ENCODE data around the gene ANKRD11.

The ANKRD11 gene

DNA sequence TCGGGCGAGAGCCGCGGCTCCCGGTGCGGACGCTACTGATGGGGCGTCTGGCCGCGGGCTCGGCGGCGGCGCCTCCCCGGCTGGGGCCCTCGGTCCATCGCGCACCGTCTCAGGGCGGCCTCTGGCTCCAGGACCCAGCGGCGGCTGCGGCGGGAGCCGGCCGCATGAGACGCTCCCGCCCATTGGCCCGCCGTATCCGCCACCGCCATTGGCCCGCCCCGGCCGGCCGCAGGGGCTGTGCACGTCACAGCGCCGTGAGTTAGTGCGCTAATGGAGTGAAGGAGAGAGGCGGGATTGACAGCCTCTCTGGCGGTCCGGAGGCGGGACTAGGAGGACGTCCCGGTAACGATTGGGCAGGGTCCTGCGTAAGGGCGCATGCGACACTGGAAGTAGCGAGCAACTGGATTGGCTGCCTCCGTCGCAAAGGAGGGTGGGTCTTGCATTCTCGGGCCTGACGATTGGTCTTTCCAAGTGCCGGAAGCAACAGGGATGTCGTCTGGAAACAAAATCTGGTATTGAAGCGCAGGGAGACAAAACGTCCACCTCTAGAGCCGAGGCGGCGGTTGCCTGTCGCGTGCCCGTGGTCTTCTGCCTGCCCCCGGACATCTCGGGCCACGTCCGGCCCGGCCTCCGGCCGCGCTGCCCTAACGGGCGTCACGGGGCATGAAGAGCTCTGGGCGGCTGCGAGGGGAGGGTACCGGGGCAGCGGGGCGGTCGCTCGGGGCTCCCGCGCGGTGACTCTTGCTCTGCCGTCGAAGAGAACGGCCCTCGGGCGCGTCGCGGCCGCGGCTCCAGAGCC, at the start of gene ANKRD11:
Gene ANKRD11, minus strand, starts transcription at position 123 of the 799 bp plus-strand sequence. CDS start 173,542 bp downstream, outside the sequence.
- DNase-seq = peak; percentile 100

DNA sequence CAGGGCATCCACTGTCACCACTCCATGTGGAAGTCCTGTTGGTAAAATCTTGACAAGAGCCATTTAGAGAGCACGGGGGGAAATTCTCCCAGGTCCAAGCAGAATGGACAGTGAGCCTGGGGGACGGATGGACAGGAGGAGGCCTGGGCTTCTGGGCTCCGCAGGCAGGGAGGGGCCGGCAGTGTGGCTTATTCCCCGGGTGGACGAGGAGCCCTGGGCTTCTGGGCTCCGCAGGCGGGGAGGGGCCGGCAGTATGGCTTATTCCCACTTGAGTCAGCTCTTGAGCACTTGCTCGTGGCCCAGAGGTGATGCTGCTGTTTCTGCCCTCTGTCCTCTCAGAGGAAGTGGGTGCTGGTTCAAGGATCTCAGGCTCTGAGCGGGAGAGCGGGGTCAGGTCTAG, 47.9 kb upstream of the ANKRD11 start:
- no peak for DNase-seq

- DNase-seq = no peak
Observed at GRCh38 chr16:89537549-89537925, 47.2 kb upstream of the ANKRD11 start.

GRCh38 chr16:89536886-89537548, 46.7 kb upstream of the ANKRD11 start:
- no peak for DNase-seq

GRCh38 chr16:89536371-89536770, 46.0 kb upstream of the ANKRD11 start:
- no peak for DNase-seq

GRCh38 chr16:89534252-89534756, 43.9 kb upstream of the ANKRD11 start:
- DNase-seq = peak; percentile 94

GRCh38 chr16:89531821-89532526, 41.6 kb upstream of the ANKRD11 start:
- no peak for DNase-seq

DNA sequence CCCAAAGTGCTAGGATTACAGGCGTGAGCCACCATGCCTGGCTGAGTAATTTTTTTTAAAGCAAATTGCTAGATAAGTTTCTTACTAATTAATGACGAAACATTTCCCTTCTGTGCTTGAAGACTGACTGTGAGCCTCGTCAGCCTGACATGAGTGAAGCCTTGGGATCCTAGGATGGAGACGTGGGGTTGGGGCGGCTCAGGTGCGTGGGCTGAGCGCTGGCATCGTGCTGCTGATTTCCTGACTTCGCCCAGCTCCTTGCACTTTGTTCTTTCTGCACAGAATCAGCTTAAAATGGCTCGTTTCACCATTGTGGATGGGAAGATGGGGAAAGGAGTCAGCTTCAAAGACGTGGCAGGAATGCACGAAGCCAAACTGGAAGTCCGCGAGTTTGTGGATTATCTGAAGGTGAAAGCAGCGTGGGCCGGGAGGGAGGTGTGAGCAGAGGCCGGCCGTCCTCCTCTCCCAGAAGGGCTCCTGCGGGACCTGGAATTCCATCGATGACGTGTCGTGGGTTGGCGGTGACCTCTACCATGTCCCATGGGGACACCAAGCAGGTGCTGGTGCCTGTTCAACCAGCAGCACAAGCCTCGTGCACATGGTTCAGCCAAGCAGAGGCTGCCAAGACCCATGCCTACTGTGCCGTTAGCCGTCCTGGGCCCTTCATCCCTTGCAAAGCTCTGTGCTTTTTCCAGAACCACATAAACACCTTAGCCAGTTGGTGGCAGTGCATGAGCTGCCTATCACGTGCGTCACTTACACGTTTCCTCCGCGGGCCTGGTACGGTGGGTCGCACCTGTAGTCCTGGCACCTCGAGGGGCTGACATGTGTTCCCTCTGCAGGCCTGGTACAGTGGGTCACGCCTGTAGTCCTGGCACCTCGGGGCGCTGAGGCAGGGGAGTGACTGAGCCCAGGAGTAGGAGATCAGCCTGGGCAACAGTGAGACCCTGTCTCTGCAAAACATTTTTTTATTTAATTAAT, 40.3 kb upstream of the ANKRD11 start:
- DNase-seq = no peak

DNA sequence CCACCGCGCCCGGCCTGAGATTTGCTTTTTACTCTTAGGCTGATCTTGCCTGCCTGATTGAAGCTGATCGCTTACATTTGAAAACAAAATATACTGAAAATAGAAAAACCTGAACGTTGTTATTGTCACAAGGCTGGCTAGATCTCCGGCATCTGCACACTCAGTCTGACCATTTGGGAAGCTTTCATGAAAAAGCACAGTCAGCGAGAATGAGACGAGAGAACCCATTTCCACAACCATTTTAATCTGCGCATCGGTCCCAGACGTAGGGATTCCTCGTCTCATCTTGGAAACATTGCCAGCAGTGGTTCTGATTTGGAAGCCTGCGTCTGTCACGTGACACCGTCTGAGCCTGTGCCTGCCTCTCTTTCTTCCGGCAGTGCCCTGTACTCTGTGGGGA, 38.7 kb upstream of the ANKRD11 start:
- DNase-seq = no peak

GRCh38 chr16:89525146-89525913, 35.0 kb upstream of the ANKRD11 start:
- DNase-seq = no peak

GRCh38 chr16:89523680-89524344, 33.5 kb upstream of the ANKRD11 start:
- no peak for DNase-seq

GRCh38 chr16:89522287-89522686, 31.9 kb upstream of the ANKRD11 start:
- no peak for DNase-seq

DNA sequence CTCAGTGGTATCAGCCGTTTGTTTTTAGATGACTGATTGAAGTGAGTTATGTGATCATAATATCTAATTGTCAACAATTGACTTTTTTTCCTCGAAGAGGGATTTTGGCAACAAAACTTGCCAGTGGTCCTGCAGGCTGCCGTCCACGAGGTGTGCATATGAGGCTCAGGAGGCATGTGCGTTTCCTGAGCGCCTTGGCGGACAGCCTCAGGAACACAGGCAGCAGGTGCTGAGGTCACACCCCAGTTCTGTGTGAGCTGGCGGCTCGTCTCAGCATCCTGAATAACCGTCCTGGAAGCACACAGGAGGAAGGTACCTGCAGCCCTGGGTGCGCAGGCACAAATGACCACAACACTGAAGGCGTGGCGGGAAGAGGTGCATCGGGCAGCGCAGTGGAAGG, 29.5 kb upstream of the ANKRD11 start:
- no peak for DNase-seq

DNA sequence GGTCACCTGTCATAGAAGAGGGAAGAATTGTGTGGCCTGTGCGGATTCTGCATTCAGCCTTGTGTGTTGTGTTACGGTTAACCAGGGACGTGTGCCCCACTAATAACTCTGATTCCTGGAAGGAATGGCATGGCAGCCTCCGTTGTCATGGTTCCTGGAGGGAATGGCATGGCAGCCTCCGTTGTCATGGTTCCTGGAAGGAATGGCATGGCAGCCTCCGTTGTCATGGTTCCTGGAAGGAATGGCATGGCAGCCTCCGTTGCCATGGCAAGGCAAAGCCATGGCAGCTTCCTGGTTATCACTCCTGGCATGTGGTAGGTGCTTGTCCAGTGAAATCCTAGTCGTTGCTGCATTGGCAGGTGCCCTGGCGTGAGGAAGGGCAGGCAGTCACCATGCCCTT, 26.8 kb upstream of the ANKRD11 start:
- DNase-seq = no peak

DNA sequence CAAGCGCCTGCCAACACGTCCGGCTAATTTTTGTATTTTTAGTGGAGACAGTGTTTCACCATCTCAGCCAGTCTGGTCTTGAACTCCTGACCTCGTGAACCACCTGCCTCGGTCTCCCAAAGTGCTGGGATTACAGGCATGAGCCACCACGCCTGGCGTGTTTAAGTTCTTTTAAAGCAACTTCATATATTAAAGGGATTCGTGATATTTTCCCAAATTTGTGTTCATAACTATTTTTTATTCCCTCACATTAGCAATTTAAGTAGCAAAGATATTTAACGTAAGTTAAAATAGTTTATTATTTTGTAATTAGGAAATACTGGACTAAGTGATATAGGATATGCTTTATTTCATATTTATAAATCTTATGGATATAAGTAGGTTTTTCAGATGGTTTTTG, 22.1 kb upstream of the ANKRD11 start:
- no peak for DNase-seq

GRCh38 chr16:89511374-89511773, 21.0 kb upstream of the ANKRD11 start:
- peak; percentile 40 for DNase-seq

DNA sequence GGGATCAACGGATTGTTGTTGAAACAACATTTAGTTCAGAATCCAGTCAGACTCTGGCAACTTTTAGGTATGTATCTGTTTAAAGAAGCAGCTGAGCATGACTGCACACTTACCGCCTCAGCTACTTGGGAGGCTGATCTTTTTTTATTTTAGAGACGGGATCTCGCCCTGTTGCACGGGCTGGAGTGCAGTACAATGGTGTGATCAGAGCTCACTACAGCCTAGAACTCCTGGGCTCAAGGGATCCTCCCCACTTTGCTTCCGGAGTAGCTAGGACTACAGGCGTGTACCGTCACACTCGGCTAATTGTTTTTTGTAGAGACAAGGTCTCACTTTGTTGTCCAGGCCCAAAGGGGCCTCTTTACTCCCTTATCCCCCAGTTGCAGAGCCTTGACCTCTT, 20.2 kb upstream of the ANKRD11 start:
- no peak for DNase-seq

- peak; percentile 88 for DNase-seq
Observed at GRCh38 chr16:89507834-89508590, 17.7 kb upstream of the ANKRD11 start, which contains the start of gene SPG7. Gene SPG7, plus strand, starts transcription at chr16:89508403. Its CDS starts 15 bp downstream, at chr16:89508418.

DNA sequence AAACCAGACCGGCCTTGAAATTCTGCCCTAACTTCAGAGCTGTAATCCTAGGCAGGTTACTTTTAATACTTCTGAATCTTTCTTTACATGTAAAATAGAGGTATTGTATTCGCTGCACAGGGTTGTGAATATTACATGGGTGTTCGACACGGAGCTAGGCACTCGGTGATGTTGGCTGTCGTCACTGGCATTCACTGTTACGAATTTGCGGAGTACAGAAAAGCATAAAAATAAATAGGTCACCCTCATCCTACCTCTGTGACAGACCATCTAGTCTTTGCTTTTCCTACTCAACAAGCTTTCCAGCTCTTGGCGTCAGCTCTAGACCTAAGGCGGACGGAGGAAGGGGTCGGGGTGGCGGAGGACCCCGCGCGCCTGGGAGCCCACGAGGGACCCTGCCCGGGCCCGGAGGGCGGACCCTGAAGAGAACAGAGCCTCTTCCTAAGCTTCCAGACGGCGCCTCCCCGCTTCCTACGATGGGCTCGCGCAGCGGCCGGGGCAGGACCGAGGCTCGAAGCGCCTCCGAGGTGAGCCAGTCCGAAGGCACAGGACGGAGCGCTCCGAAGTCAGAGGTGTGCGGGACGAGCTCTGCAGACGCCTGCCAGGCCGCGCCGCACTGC, 17.0 kb upstream of the ANKRD11 start:
- DNase-seq = no peak

DNA sequence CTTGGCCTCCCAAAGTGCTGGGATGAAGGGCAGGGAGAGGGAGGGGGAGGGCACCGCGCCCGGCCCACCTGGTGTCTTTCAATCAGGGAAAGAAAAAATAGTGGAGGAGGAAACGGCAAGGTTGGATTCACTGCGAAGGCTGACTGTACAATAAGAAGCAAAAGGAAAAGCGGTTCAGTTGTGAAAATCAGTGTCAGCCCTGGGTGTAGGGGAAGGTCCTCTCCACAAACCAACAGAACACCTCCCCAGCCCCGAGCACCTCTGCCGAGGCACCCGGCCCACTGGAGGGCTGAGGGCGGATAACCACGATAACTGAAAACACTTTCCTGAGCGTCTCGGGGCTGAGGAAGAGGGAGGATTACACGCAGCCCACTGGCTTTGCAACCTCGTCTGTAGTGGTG, 16.4 kb upstream of the ANKRD11 start:
- no peak for DNase-seq
